ENCODE measurements around the gene MMP25.

Gene MMP25

DNA sequence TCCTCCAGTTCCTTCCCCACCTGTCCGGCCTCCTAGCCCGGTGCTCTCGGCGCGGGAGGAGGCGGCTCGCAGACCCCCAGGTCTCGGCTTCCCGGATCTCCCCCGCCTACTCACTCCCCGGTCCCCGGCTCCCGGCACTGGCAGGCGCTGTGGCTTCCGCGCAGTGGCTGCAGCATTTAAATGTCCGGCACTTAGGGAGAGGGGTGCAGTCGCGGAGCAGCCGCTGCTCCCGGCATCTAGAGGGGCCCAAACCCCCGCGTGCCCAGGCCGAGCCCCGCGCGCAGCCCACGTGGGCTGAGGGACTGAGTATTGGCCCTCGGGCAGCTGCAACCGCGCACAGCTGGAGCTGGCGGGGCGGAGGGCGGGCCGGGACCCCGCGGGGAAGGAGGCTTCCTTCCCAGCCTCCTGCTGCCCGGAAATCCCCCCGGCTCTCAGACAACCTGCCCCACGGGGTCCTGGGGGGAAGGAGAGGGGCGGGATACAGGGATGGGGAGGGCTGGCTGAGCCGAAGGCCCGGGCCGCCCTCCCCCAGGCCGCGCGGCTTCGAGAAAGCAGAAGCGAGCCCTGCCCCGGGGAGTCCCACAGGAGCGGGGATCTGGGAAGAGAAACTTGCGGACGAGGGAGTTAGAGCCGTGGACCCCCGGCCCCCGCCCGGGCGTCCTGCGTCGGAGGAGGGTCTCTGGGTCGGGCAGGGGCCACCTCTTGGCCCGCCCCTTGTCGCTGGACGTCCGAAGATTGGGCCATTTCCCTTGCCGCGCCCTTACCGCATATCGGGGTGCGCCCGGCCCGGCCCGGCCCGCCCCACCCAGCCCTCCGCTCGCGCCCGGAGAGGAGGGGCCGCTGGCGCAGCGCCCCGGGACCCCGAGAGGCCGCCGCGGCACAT is at the start of gene MMP25:
Gene MMP25 (plus strand): TSS at position 804 of the 883 bp plus-strand sequence. CDS start 357 bp downstream, outside the sequence.
- no peak for DNase-seq (ENCODE audit: low spot score)

DNA sequence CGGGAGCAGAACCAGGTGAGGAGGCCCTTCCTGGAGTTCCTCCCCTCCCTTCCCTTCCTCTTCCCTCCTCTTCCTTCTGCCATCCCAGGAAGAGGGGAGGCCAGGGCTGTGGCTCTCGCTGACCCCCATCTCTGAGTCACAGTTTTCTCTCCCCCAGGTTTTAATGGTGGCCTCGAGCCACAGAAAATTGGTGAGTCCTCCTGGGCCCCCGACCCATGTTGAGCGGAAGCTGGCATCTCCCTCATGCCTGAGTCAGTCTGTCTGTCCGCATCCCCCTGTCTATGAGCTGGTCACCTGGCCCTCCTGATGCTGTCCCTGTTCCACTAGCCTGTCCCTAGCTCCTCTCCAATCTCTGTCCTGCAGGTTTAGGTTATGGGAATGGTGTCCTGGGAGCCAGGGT is 46.4 kb upstream of the MMP25 start:
- no peak for DNase-seq (ENCODE audit: low spot score)

- DNase-seq (ENCODE audit: low spot score): no peak
These were observed 45.8 kb upstream of the MMP25 start for GRCh38 chr16:3000540-3000939.

GRCh38 chr16:3001316-3001715 is 45.0 kb upstream of the MMP25 start:
- no peak for DNase-seq (ENCODE audit: low spot score)

DNA sequence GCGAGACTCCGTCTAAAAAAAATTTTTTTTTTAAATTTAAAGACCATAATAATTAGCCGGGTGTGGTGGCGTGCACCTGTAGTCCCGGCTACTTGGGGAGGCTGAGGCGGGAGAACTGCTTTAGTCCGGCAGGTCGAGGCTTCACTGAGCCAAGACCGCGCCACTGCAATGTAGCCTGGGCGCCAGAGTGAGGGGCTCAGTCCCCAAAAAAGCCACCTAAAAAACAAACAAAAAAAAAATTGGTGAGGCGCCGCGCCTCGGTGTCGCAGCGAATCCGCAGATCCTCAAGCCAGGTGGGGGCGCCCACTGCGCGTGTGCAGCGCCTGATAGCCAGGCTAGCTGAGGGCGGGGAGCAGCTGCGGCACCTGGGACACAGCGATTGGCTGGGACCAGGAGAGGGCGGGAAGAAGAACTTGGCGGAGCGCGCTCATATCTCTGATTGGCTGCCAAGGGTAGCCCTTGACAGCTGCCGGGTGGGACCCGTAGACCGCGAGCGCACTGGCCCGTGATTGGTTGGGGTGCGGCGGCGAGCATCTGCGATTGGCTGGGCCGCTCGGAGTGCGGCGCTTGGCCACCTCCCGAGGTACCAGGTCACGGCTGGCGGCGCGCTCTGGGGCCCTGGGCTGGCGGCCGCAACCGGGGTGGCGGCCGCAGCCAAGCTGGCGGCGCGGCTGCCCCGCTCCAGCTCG is 42.6 kb upstream of the MMP25 start:
- peak; percentile 99 for DNase-seq (ENCODE audit: low spot score)

GRCh38 chr16:3004319-3004718 is 42.0 kb upstream of the MMP25 start:
- no peak for DNase-seq (ENCODE audit: low spot score)

DNA sequence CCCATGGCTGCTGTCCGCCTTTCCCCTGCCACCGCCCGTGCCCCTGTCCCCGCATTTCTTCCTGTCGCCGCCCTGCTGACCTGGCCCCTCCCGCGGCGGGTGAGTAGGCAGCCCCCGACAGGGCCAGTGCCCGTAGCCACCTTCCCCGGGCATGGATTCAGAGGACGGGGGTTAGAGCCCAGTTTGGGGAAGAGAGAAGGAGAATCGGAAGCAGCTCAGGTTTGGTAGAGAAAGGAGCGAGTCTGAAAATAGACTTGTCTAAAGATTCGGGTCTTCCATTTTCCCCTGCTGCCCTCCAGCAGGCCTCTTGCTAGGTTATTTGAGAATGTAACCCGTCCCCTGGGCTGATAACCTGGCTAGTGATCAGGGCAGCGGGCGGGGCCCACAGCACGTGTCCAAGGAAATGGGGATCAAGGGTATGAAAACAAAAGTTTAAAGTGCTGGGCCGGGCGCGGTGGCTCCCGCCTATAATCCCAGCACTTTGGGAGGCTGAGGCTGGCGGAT is 41.5 kb upstream of the MMP25 start:
- peak; percentile 44 for DNase-seq (ENCODE audit: low spot score)

DNA sequence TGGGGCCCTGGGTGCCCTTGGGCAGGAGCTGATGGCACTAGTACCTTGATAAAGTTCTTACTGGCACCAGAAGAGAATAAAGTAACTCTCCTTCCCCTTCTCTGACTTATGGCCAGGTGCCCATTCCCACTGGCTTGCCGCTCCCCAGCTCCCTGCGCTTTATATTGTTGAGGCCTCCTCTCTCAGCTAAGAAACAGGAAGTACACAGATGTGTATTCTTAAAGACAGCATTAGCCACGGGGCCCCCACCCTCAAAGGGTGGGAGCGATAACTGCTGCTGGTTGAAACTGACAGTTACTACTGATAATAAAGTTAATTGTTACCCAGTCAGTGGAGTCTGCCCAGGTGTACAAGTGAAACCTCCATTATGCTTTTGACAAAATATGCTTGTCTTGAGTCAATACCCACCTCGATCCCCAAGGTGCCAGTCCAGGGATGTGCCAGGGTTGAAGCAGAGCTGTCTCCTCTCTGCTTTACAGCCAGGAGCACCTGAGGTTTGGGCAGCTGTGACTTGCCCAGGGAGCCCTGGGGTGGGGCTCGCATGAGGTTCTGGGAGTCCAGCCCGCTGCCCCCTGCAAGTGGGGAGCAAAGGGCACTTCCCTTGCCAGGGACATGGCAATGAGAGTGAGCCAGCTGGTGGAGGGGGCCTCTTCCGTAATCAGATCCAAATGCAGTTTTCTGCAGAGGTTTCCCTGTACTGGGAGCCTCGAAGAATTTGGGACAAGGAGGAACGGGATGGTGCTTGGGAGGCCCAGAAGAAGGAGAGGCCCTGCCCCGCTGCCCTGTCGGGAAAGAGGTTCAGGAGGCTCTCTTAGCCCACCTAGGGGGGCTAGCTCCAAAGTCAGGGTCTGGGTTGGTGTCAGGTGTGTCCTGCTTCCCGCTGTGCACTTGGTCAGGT is 39.1 kb upstream of the MMP25 start:
- DNase-seq (ENCODE audit: low spot score): no peak

DNA sequence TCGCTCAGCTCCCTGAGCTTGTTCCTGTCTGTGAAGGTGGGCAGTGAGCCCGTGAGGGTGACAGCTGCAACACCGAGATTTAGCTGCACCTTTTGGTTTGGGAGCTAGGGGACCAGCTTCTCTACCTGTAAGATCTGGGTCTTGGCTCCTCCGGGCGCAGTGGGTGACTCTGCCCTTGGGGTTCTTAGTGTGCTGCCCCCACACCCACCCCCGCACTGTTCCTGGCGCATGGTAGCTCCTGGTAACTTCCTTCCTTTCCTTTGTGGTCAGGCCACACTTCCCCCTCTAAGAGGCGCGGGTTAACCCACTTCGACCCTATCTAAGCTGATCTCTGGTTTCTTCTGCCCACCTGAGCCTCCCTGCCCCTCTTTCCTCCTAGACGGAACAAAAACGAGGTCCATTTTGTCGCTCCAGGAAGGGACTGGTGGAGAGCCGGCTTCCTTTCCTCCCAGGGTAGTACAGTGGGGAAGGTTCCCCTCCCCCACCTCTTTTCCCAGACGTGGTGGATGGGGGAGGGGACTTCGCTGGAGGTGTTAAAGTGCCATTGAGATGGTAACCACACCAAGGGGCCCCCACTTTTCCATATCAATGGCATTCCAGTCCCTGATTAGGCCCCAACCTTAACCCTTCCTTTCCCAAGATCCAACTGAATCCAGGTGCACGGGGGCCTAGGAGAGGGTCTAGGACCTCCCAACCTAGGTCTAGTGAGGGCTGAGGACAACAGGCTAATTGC is 38.2 kb upstream of the MMP25 start:
- no peak for DNase-seq (ENCODE audit: low spot score)

DNA sequence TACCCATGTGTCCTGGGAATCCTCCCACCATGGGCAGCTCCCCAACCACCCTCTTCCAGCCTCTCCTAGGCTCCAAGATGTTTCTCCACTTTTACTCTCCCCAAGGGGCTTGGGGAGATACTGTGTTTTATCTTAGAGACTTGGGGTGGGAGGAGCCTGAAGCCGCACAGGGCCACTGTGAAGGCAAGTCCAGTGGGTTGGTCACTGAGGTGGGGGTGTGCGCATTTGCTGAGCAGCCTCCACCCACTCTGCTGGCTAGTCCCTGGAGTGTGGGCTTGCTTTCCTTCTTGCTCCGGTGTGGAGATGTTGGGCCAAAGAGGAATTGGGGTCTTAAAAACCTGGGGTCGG is 37.7 kb upstream of the MMP25 start:
- DNase-seq (ENCODE audit: low spot score): no peak

DNA sequence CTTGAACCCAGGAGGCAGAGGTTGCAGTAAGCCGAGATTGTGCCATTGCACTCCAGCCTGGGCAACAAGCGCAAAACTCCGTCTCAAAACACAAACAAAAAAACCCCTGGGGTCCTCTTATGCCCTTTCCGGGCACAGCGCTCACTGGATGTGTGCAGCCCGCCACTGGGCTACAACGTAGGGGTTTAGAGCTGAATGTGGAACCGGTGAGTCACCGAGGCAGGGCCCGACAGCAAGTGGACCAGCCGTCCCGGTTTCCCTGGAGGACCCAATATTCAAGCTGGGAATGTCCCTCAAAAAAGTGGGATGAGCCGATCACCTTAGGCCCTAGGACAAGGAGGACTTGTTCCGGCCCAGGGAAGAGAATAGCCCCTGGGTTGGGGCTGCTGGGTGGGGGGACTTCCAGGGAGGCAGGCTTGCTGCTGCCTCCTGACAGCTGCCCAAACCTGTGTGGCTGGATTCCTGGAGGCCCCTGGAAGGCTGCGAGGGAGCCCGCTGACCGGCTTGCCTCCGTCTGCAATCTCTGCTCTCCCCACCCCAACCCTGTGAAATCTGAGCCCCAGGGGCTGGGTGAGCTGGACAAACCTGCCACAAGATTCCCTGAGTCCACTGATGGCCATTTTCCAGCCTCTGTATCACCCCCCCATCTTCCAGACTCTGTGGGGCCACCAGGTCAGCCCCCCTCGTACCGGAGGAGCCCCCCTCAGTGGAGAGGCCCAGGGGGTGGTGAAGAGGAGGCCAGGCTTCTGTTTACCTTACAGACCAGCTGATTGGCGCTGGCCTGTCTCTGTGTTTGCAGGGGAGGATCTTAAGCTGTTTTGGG is 36.6 kb upstream of the MMP25 start:
- no peak for DNase-seq (ENCODE audit: low spot score)

DNA sequence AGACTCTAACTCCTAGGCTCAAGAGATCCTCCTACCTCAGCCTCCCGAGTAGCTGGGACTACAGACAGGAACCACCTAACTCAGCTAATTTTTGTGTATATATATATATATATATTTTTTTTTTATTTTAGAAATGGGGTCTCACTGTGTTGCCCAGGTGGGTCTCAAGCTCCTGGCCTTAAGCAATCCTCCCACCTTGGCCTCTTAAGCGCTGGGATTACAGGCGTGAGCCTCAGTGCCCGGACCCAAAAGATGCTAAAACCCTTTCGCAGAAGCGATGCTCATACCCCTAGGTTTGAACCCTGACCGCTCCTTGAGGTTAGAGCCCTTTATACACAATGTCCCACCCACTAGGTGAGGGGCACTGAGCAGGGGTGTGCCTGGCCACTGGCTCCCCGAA is 35.9 kb upstream of the MMP25 start:
- no peak for DNase-seq (ENCODE audit: low spot score)

DNA sequence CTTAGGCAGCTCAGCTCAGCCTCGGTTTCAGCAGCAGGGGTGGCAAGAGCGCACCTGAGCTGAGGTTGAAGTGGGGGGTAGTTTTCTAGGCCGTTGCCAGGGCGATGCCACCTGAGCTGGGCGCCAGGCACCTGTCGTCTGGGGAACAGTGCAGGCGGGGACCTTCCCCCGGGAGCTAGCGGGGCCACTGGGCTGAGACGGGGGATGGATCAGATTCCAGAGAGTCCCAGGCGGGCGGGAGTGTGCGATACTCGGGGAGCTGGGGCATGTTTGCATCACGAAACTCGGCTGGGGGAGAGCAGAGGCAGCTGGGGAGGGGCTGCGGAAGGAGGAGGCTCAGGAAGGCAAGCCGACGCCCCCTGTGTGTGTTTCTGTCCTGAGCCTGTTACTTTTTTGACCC is 34.1 kb upstream of the MMP25 start:
- no peak for DNase-seq (ENCODE audit: low spot score)

DNA sequence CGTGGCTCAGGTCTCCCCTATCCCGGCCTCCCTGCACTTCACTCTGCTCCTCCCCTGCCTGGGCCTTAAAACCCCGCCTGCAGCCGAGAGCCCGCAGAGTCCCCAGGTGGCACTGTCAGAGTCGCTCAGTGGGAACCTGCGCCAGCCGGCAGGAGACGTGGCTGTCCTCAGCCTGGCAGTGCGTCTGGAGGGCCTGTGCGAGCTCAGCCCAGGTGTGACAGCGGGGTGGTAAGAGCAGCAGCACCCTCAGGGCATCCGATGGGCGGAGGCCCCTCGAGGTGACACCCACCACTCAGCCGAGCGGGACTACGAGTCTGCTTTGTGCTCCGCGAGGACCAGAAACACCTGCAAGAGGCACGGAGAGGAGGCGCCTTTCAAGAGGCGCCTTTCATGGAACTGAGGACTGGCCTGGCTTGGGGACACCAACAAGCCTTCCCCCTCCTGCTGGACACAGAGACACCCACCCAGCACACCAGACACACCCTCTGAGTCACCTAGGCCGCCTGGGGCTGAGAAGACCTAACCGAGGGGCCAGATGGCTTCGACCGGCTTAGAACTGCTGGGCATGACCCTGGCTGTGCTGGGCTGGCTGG is 33.4 kb upstream of the MMP25 start, which contains the start of gene CLDN9:
Gene CLDN9 (plus strand): TSS at position 96 of the 593 bp plus-strand sequence. CDS start 440 bp downstream, at position 536.
- DNase-seq (ENCODE audit: low spot score): no peak

DNA sequence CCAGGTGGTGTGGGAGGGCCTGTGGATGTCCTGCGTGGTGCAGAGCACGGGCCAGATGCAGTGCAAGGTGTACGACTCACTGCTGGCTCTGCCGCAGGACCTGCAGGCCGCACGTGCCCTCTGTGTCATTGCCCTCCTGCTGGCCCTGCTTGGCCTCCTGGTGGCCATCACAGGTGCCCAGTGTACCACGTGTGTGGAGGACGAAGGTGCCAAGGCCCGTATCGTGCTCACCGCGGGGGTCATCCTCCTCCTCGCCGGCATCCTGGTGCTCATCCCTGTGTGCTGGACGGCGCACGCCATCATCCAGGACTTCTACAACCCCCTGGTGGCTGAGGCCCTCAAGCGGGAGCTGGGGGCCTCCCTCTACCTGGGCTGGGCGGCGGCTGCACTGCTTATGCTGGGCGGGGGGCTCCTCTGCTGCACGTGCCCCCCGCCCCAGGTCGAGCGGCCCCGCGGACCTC is 32.8 kb upstream of the MMP25 start:
- DNase-seq (ENCODE audit: low spot score): no peak

GRCh38 chr16:3013998-3014690 is 32.2 kb upstream of the MMP25 start:
- no peak for DNase-seq (ENCODE audit: low spot score)

GRCh38 chr16:3014971-3015370 is 31.4 kb upstream of the MMP25 start:
- no peak for DNase-seq (ENCODE audit: low spot score)

DNA sequence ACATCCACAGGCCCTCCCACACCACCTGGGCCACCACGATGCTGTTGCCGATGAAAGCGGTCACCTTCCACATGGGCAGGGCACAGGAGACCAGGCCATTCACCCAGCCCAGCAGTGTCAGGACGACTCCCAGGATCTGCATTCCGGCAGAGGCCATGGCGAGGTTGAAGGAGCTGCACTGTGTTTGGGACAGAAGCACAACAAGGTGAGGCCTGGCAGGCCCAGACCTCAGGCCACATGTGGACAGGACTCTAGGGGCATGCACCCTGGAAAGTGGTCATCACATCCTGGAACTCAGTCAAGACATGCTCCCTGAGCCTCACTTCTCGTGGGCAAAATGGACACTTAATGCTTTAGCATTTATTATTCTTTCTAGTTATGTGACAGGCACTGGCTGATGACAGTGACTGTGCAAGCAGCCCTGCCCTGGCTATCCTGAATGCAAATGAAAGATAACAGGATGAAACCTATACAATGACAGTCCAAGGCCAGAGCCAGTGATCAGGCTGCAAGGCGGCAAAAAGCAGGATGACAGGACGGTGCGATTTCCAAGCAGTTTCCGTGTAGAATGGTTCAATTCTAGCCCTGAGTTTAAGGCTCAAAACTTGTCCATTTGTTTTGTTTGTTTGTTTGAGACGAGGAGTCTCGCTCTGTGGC is 30.4 kb upstream of the MMP25 start:
- DNase-seq (ENCODE audit: low spot score): no peak

DNA sequence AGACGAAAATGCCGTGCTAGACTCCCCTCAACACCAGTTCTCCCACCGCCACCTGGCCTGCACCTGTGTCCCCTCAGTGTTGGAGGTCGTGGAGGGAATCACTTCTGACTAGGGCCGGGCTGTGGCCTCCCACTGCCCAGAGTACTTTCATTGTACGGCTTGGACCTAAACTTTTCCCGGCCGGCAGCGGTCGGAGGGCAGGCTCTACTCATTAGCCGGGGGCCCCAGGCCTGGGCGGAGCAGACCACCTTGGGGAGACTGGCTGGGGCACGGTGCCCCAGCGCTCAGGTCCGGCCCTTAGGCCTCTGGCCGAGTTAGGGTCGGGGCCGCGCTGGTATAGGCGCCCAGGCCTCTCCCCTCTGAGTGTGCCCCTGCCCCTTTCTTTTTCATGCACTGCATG is 29.0 kb upstream of the MMP25 start:
- no peak for DNase-seq (ENCODE audit: low spot score)
